Endothelial cell of umbilical vein (primary cell): ENCODE results near the gene PHEX. TPM values are rescaled to one million over a fixed set of nuclear protein-coding genes. Genes with fewer than 3 reads are reported as not detected.

Experiments used
- BruUV-seq: library from RNA; stranded (reverse); fragments of 400-500 nt; replicated peaks from 2 replicates; lab custom pipeline; 2021; lab: Mats Ljungman, UMichigan
- CTCF ChIA-PET: fragments of 300-600, 350-600 bp; sonication (Branson Sonifier 250); formaldehyde crosslinking; loops from one replicate; lab custom pipeline; 2021; ENCODE audit warnings: antibody characterized with exemption, inconsistent platforms; lab: Charles Lee
- POLR2A ChIA-PET: fragments of 300-600, 350-600 bp; sonication (Branson Sonifier 250); formaldehyde crosslinking; loops from one replicate; lab custom pipeline; 2021; ENCODE audit warnings: antibody characterized with exemption, inconsistent platforms; lab: Charles Lee
- DNase-seq: peaks from one replicate; pipeline ENCODE4 v3.0.0-alpha.2; 2011; ENCODE audit warnings: low read depth, low spot score
- FAIRE-seq: peaks from 2 replicates; lab custom pipeline; 2011; peaks lifted over from hg19 to GRCh38; lab: Jason Lieb, UNC
- H2AFZ ChIP-seq: 2 replicates; pipeline ENCODE4 v1.6.0; 2012; ENCODE audit warnings: low read depth, low read length, control low read depth, inconsistent platforms
- H3K27ac ChIP-seq: 2 replicates; pipeline ENCODE4 v1.5.1; 2011; ENCODE audit warnings: low read depth, mild to moderate bottlenecking, control low read depth, low read length, moderate library complexity; ENCODE audit not compliant: insufficient read depth
- H3K27me3 ChIP-seq, 2 experiments: 2 replicates each; pipeline versions ENCODE4 v1.6.0 to v1.6.1; 2011; ENCODE audit warnings: low read length in 2 of 2, mixed read lengths in 1 of 2; ENCODE audit not compliant: control insufficient read depth in 2 of 2, insufficient read depth in 2 of 2
- H3K36me3 ChIP-seq, 2 experiments: 2 replicates in 1 of 2; 3 replicates in 1 of 2; pipeline ENCODE4 v1.5.1; 2011; ENCODE audit warnings: low read length in 2 of 2, mild to moderate bottlenecking in 1 of 2, moderate library complexity in 1 of 2; ENCODE audit not compliant: control insufficient read depth in 2 of 2, insufficient read depth in 2 of 2; ENCODE audit errors: extremely low read depth in 1 of 2
- H3K4me1 ChIP-seq: 3 replicates; pipeline ENCODE4 v1.5.1; 2011; ENCODE audit warnings: mild to moderate bottlenecking, low read length; ENCODE audit not compliant: control insufficient read depth, insufficient read depth; ENCODE audit errors: extremely low read depth
- H3K4me2 ChIP-seq: 2 replicates; pipeline ENCODE4 v1.6.1; 2011; ENCODE audit warnings: low read length, control low read depth, mixed read lengths; ENCODE audit not compliant: insufficient read depth
- H3K4me3 ChIP-seq, 3 experiments: fragments of 200-600 bp in 1 of 3; sonication (generic), shearing (Covaris generic) in 1 of 3; replicated peaks in 1 of 3; 2 replicates each; pipeline ENCODE4 v1.5.1; 2011 to 2016; ENCODE audit warnings: control low read depth in 3 of 3, low read length in 3 of 3, mild to moderate bottlenecking in 2 of 3, inconsistent platforms in 1 of 3, low read depth in 1 of 3, moderate library complexity in 1 of 3; ENCODE audit not compliant: insufficient read depth in 1 of 3
- H3K79me2 ChIP-seq: 2 replicates; pipeline ENCODE4 v1.6.0; 2012; ENCODE audit warnings: low read length, inconsistent platforms; ENCODE audit not compliant: control insufficient read depth, insufficient read depth
- H3K9ac ChIP-seq: replicated peaks from 2 replicates; pipeline ENCODE3; 2011; ENCODE audit warnings: low read length, control low read depth; ENCODE audit not compliant: insufficient read depth; ENCODE audit errors: extremely low read depth
- H3K9me1 ChIP-seq: replicated peaks from 3 replicates; pipeline ENCODE4 v1.6.0; 2011; ENCODE audit warnings: mild to moderate bottlenecking, low read length; ENCODE audit not compliant: control insufficient read depth, insufficient read depth; ENCODE audit errors: extremely low read depth
- H3K9me3 ChIP-seq: replicated peaks from 2 replicates; pipeline ENCODE4 v1.5.1; 2012; ENCODE audit warnings: low read length, inconsistent platforms; ENCODE audit not compliant: control insufficient read depth, insufficient read depth
- H4K20me1 ChIP-seq: replicated peaks from 2 replicates; pipeline ENCODE3; 2011; ENCODE audit warnings: mild to moderate bottlenecking, low read length; ENCODE audit not compliant: control insufficient read depth, insufficient read depth; ENCODE audit errors: extremely low read depth
- EZH2 ChIP-seq: IDR thresholded peaks from 2 replicates; pipeline ENCODE4 v1.6.1; 2012; ENCODE audit warnings: borderline replicate concordance, low read depth, mild to moderate bottlenecking, moderate library complexity, low read length, inconsistent platforms; ENCODE audit not compliant: severe bottlenecking
- FOS ChIP-seq: IDR thresholded peaks from 2 replicates; pipeline ENCODE4 v1.6.1; 2011; ENCODE audit warnings: mild to moderate bottlenecking, low read length, moderate library complexity, borderline replicate concordance; ENCODE audit not compliant: insufficient read depth
- GATA2 ChIP-seq: IDR thresholded peaks from 2 replicates; pipeline ENCODE4 v1.7.0; 2011; ENCODE audit warnings: low read depth, mild to moderate bottlenecking, moderate library complexity, mixed read lengths, low read length; ENCODE audit not compliant: insufficient read length, insufficient read depth
- JUN ChIP-seq: IDR thresholded peaks from 2 replicates; pipeline ENCODE4 v1.6.1; 2011; ENCODE audit warnings: borderline replicate concordance, low read depth; ENCODE audit not compliant: insufficient read length, insufficient read depth
- MYC ChIP-seq: IDR thresholded peaks from one replicate; pipeline ENCODE4 v1.6.1; 2011; ENCODE audit warnings: mild to moderate bottlenecking, low read depth, low read length
- POLR2A ChIP-seq: IDR thresholded peaks from 2 replicates; pipeline ENCODE4 v1.6.1; 2012; ENCODE audit warnings: low read depth, mild to moderate bottlenecking, control low read depth, low read length
- POLR2AphosphoS5 ChIP-seq: IDR thresholded peaks from 2 replicates; pipeline ENCODE4 v1.6.1; 2012; ENCODE audit warnings: low read depth, mild to moderate bottlenecking, control low read depth, low read length, moderate library complexity; ENCODE audit not compliant: insufficient read depth
- dilution Hi-C: fragments of 300-500 bp; cut with MboI; formaldehyde crosslinking; loops from one replicate; pipeline ENCODE4 v1.15.0; 2019; ENCODE audit warnings: low sequenced_read_pairs; ENCODE audit not compliant: extremely low pct_ligation_motif_present
- intact Hi-C: fragments of 100-400 bp; cut with micrococcal nuclease; formaldehyde crosslinking; loops from one replicate; pipeline ENCODE4 v1.10.0; 2022
- polyA plus RNA-seq, 4 experiments: library from polyadenylated mRNA; depleted of rRNA in 3 of 4; stranded (reverse) in 3 of 4; unstranded in 1 of 4; fragments of >200 nt; gene quantifications; 2 replicates each; pipeline versions ENCODE4 v1.2.1 to v1.2.3, GENCODE V29; 2011 to 2012; ENCODE audit warnings: missing spikeins in 1 of 4
- total RNA-seq: library from RNA; stranded (reverse); gene quantifications from 2 replicates; pipeline ENCODE4 v1.2.3, GENCODE V29; 2021
- TF ChIP-seq, protein P1 (sequence below): IDR thresholded peaks from 2 replicates; pipeline ENCODE4 v1.6.1; 2011; ENCODE audit not compliant: insufficient read depth, insufficient read length
- TF ChIP-seq, protein P2 (sequence below), 2 donors: IDR thresholded peaks; 1 replicate in 1 of 2; 2 replicates in 1 of 2; pipeline ENCODE4 v1.5.1; 2011; ENCODE audit warnings: low read length in 2 of 2, mild to moderate bottlenecking in 2 of 2, moderate library complexity in 2 of 2, control low read depth in 1 of 2, inconsistent platforms in 1 of 2, low read depth in 1 of 2; ENCODE audit not compliant: insufficient read depth in 1 of 2; ENCODE audit errors: extremely low read depth in 1 of 2

The PHEX gene
- total and polyA plus RNA-seq, 2 donors (not counting 3 experiments of a cell fraction or from before 2014, with no cell fraction given) = 0.07 to 0.44 TPM

DNA sequence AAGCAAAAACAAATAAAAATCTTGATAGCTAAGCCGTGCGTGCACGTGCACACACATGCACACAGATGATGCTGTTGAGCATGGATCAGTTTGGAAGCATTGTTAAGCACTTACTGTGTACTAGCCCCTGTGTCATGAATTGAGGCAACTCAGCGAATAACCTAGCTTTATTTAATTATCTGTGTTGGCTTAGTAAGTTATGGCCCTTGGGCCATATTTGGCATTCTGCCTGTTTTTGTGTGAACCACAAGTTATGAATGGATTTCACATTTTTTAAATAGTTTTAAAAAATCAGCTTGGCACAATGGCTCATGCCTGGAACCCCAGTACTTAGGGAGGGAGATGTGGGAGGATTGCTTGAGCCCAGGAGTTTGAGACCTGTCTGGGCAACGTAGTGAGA is 126.9 kb downstream of the PHEX start:
- no peak for DNase-seq
- Histone ChIP-seq H3K4me3 (no peak overlapping the region), H3K9me1 (no peaks in the 10 kb centered on the region), H3K79me2 (no peaks in the 10 kb centered on the region), H3K9ac (no peak overlapping the region), H3K27me3 (no peaks in the 10 kb centered on the region), H4K20me1 (no peaks in the 10 kb centered on the region), H3K4me1 (no peaks in the 10 kb centered on the region), H3K36me3 (no peaks in the 10 kb centered on the region), H3K27ac (no peak overlapping the region), H3K4me2 (no peak overlapping the region), H3K9me3 (no peaks in the 10 kb centered on the region), H2AFZ (no peak overlapping the region)
- TF ChIP-seq JUN (no peak), POLR2A (no peak), POLR2AphosphoS5 (no peak), GATA2 (no peak), FOS (no peak), MYC (no peak), EZH2 (no peak)
- TF ChIP-seq, protein P1, sequence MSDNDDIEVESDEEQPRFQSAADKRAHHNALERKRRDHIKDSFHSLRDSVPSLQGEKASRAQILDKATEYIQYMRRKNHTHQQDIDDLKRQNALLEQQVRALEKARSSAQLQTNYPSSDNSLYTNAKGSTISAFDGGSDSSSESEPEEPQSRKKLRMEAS = no peak
- TF ChIP-seq, protein P2, sequence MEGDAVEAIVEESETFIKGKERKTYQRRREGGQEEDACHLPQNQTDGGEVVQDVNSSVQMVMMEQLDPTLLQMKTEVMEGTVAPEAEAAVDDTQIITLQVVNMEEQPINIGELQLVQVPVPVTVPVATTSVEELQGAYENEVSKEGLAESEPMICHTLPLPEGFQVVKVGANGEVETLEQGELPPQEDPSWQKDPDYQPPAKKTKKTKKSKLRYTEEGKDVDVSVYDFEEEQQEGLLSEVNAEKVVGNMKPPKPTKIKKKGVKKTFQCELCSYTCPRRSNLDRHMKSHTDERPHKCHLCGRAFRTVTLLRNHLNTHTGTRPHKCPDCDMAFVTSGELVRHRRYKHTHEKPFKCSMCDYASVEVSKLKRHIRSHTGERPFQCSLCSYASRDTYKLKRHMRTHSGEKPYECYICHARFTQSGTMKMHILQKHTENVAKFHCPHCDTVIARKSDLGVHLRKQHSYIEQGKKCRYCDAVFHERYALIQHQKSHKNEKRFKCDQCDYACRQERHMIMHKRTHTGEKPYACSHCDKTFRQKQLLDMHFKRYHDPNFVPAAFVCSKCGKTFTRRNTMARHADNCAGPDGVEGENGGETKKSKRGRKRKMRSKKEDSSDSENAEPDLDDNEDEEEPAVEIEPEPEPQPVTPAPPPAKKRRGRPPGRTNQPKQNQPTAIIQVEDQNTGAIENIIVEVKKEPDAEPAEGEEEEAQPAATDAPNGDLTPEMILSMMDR (IDR thresholded peaks at IDR 0.05; ENCODE audit: extremely low read depth in 1 of 2, insufficient read depth in 1 of 2, low read depth in 1 of 2, low read length in 2 of 2) = no peak
- POLR2A ChIA-PET = no interaction called here
- dilution Hi-C loops = no loop called here
- intact Hi-C loops = no loop called here
- CTCF ChIA-PET = no interaction called here
- FAIRE-seq = no peak
- BruUV-seq = no TSS peak
